Trophoblast cell (in vitro differentiated cells and primary cell): ENCODE data around the gene FAP.

ENCODE experiments used
- DNase-seq, 2 donors: peaks; one replicate each; pipeline ENCODE4 v3.0.0-alpha.2; 2016
- H2AFZ ChIP-seq: 2 replicates; pipeline ENCODE4 v1.6.1; 2013; ENCODE audit warnings: low read length, moderate library complexity, mild to moderate bottlenecking; ENCODE audit not compliant: insufficient read depth, poor library complexity
- H2AK5ac ChIP-seq: 2 replicates; pipeline ENCODE4 v1.6.1; 2013; ENCODE audit warnings: mild to moderate bottlenecking, low read length
- H2BK120ac ChIP-seq: 2 replicates; pipeline ENCODE4 v1.6.1; 2013; ENCODE audit warnings: low read length, mild to moderate bottlenecking, moderate library complexity; ENCODE audit not compliant: insufficient read depth, poor library complexity
- H2BK12ac ChIP-seq: 2 replicates; pipeline ENCODE4 v1.6.1; 2013; ENCODE audit warnings: mild to moderate bottlenecking, low read length, moderate library complexity
- H2BK5ac ChIP-seq: 2 replicates; pipeline ENCODE4 v1.6.1; 2013; ENCODE audit warnings: low read length, low read depth, moderate library complexity, mild to moderate bottlenecking; ENCODE audit not compliant: poor library complexity
- H3K14ac ChIP-seq: 2 replicates; pipeline ENCODE4 v1.6.1; 2013; ENCODE audit warnings: mild to moderate bottlenecking, low read length
- H3K18ac ChIP-seq: 2 replicates; pipeline ENCODE4 v1.6.1; 2013; ENCODE audit warnings: mild to moderate bottlenecking, low read length
- H3K23ac ChIP-seq: 2 replicates; pipeline ENCODE4 v1.6.1; 2013; ENCODE audit warnings: low read length
- H3K27ac ChIP-seq: 2 replicates; pipeline ENCODE4 v1.5.1; 2013; ENCODE audit warnings: low read depth, mild to moderate bottlenecking, inconsistent platforms, low read length, moderate library complexity
- H3K27me3 ChIP-seq: 2 replicates; pipeline ENCODE4 v1.6.1; 2013; ENCODE audit warnings: inconsistent platforms, mild to moderate bottlenecking, low read length, moderate library complexity; ENCODE audit not compliant: insufficient read depth
- H3K36me3 ChIP-seq, 2 experiments: 1 replicate in 1 of 2; 2 replicates in 1 of 2; pipeline ENCODE4 v1.6.1; 2013; ENCODE audit warnings: low read length in 2 of 2, mild to moderate bottlenecking in 2 of 2, moderate library complexity in 1 of 2; ENCODE audit not compliant: insufficient read depth in 2 of 2, control insufficient read depth in 1 of 2
- H3K4ac ChIP-seq: 2 replicates; pipeline ENCODE4 v1.6.1; 2013; ENCODE audit warnings: low read depth, mild to moderate bottlenecking, low read length, moderate library complexity
- H3K4me1 ChIP-seq, 2 experiments: 1 replicate in 1 of 2; 2 replicates in 1 of 2; pipeline ENCODE4 v1.6.1; 2013; ENCODE audit warnings: low read length in 2 of 2, mild to moderate bottlenecking in 2 of 2, moderate library complexity in 1 of 2; ENCODE audit not compliant: insufficient read depth in 2 of 2, control insufficient read depth in 1 of 2
- H3K4me2 ChIP-seq: 2 replicates; pipeline ENCODE4 v1.6.1; 2013; ENCODE audit warnings: inconsistent platforms, mild to moderate bottlenecking, low read length, moderate library complexity
- H3K4me3 ChIP-seq: 2 replicates; pipeline ENCODE4 v1.5.1; 2013; ENCODE audit warnings: mild to moderate bottlenecking, low read depth, low read length, inconsistent platforms
- H3K79me1 ChIP-seq: one replicate; pipeline ENCODE4 v1.6.1; 2013; ENCODE audit warnings: low read length
- H3K79me2 ChIP-seq: 2 replicates; pipeline ENCODE4 v1.6.1; 2013; ENCODE audit warnings: low read length, mild to moderate bottlenecking; ENCODE audit not compliant: control insufficient read depth, insufficient read depth, poor library complexity
- H3K9ac ChIP-seq: 2 replicates; pipeline ENCODE4 v1.6.1; 2013; ENCODE audit warnings: mild to moderate bottlenecking, low read length
- H3K9me3 ChIP-seq: 2 replicates; pipeline ENCODE4 v1.6.1; 2013; ENCODE audit warnings: low read depth, mild to moderate bottlenecking, control low read depth, inconsistent platforms, low read length; ENCODE audit not compliant: insufficient read depth
- H4K12ac ChIP-seq: 2 replicates; pipeline ENCODE4 v1.6.1; 2013; ENCODE audit warnings: low read depth, mild to moderate bottlenecking, low read length, moderate library complexity
- H4K8ac ChIP-seq: 2 replicates; pipeline ENCODE4 v1.6.1; 2013; ENCODE audit warnings: low read depth, mild to moderate bottlenecking, low read length, moderate library complexity
- H4K91ac ChIP-seq: one replicate; pipeline ENCODE4 v1.6.1; 2013; ENCODE audit warnings: low read depth, mild to moderate bottlenecking, low read length, moderate library complexity
- WGBS: extraction: QIAGEN DNeasy Blood & Tissue Kit; methylation state at CpG from one replicate; pipeline ENCODE4 v1.1.7; 2013; ENCODE audit warnings: missing lambda C conversion rate; ENCODE audit not compliant: insufficient read length, insufficient coverage; ENCODE audit errors: extremely low coverage; 5-methylcytosine and 5-hydroxymethylcytosine counted together

FAP gene

GRCh38 chr2:162126527-162126926 is 116.7 kb downstream of the FAP start:
- Histone ChIP-seq H2BK5ac (no peak overlapping the region), H3K4me3 (no peak overlapping the region), H3K36me3 (no peaks in the 10 kb centered on the region), H2BK120ac (no peak overlapping the region), H3K27me3 (no peaks in the 10 kb centered on the region), H3K79me2 (no peaks in the 10 kb centered on the region), H2AFZ (no peak overlapping the region), H3K4me1 (peaks cover 4% of the 10 kb centered on the region in 2 experiments), H3K9ac (no peak overlapping the region), H3K9me3 (no peaks in the 10 kb centered on the region), H3K18ac (no peak overlapping the region), H3K14ac (no peak overlapping the region), H4K8ac (no peak overlapping the region), H3K27ac (no peak overlapping the region), H4K91ac (no peak overlapping the region), H3K4ac (no peak overlapping the region), H2BK12ac (no peak overlapping the region), H3K79me1 (peaks cover 2% of the 10 kb centered on the region), H3K23ac (no peak overlapping the region), H3K4me2 (no peak overlapping the region), H2AK5ac (no peak overlapping the region), H4K12ac (no peak overlapping the region)
- DNase-seq, result no peak
- WGBS, result no CpG with 5 or more reads among the region's 2 CpGs

GRCh38 chr2:162126111-162126519 is 117.1 kb downstream of the FAP start:
- H3K27ac ChIP-seq, result no peak overlapping the region
- H3K4ac ChIP-seq, result no peak overlapping the region
- H3K9me3 ChIP-seq, result no peaks in the 10 kb centered on the region
- no peak overlapping the region for H3K23ac ChIP-seq
- H2BK5ac ChIP-seq, result no peak overlapping the region
- H3K4me2 ChIP-seq, result no peak overlapping the region
- H3K14ac ChIP-seq, result no peak overlapping the region
- H3K79me2 ChIP-seq, result no peaks in the 10 kb centered on the region
- no CpG with 5 or more reads among the region's 1 CpG for WGBS
- H2AK5ac ChIP-seq, result no peak overlapping the region
- no peak overlapping the region for H4K91ac ChIP-seq
- H4K12ac ChIP-seq, result no peak overlapping the region
- DNase-seq, result no peak
- peaks cover 4% of the 10 kb centered on the region in 2 experiments for H3K4me1 ChIP-seq
- no peak overlapping the region for H3K4me3 ChIP-seq
- no peak overlapping the region for H2BK12ac ChIP-seq
- H3K18ac ChIP-seq, result no peak overlapping the region
- no peaks in the 10 kb centered on the region for H3K27me3 ChIP-seq
- no peak overlapping the region for H2BK120ac ChIP-seq
- no peaks in the 10 kb centered on the region for H3K36me3 ChIP-seq
- H3K79me1 ChIP-seq, result peaks cover 2% of the 10 kb centered on the region
- no peak overlapping the region for H2AFZ ChIP-seq
- H3K9ac ChIP-seq, result no peak overlapping the region
- no peak overlapping the region for H4K8ac ChIP-seq

GRCh38 chr2:162125138-162125537 is 118.1 kb downstream of the FAP start:
- no peak for DNase-seq
- H2BK12ac ChIP-seq, result no peak overlapping the region
- H3K79me1 ChIP-seq, result peaks cover 2% of the 10 kb centered on the region
- H3K18ac ChIP-seq, result no peak overlapping the region
- H3K4ac ChIP-seq, result no peak overlapping the region
- H3K4me1 ChIP-seq, result peaks cover 4% of the 10 kb centered on the region in 2 experiments
- no peaks in the 10 kb centered on the region for H3K79me2 ChIP-seq
- peak overlapping the region; percentile 29 for H3K14ac ChIP-seq
- H4K91ac ChIP-seq, result no peak overlapping the region
- H2AFZ ChIP-seq, result no peak overlapping the region
- no peak overlapping the region for H3K23ac ChIP-seq
- H2AK5ac ChIP-seq, result peak overlapping the region; percentile 19
- H3K36me3 ChIP-seq, result no peaks in the 10 kb centered on the region
- no peak overlapping the region for H2BK5ac ChIP-seq
- no peak overlapping the region for H4K12ac ChIP-seq
- no peak overlapping the region for H3K27ac ChIP-seq
- H2BK120ac ChIP-seq, result no peak overlapping the region
- H3K27me3 ChIP-seq, result no peaks in the 10 kb centered on the region
- H3K9me3 ChIP-seq, result no peaks in the 10 kb centered on the region
- H4K8ac ChIP-seq, result no peak overlapping the region
- H3K4me3 ChIP-seq, result no peak overlapping the region
- no peak overlapping the region for H3K9ac ChIP-seq
- WGBS, result no CpG with 5 or more reads among the region's 2 CpGs
- H3K4me2 ChIP-seq, result no peak overlapping the region

GRCh38 chr2:162123806-162124758 is 119.2 kb downstream of the FAP start:
- H3K27me3 ChIP-seq, result no peaks in the 10 kb centered on the region
- H3K14ac ChIP-seq, result no peak overlapping the region
- H2AK5ac ChIP-seq, result no peak overlapping the region
- peaks cover 2% of the 10 kb centered on the region for H3K79me1 ChIP-seq
- no peak overlapping the region for H4K12ac ChIP-seq
- no peak overlapping the region for H3K23ac ChIP-seq
- DNase-seq, result peak in 1 of 2 donors; percentile 93
- H3K79me2 ChIP-seq, result no peaks in the 10 kb centered on the region
- no peak overlapping the region for H4K91ac ChIP-seq
- H2BK120ac ChIP-seq, result no peak overlapping the region
- H3K36me3 ChIP-seq, result no peaks in the 10 kb centered on the region
- H4K8ac ChIP-seq, result no peak overlapping the region
- WGBS, result no CpG with 5 or more reads among the region's 9 CpGs
- no peak overlapping the region for H3K27ac ChIP-seq
- no peak overlapping the region for H3K4me2 ChIP-seq
- no peak overlapping the region for H2BK5ac ChIP-seq
- H3K9me3 ChIP-seq, result no peaks in the 10 kb centered on the region
- H3K4me1 ChIP-seq, result peaks cover 4% of the 10 kb centered on the region in 2 experiments
- H3K4me3 ChIP-seq, result no peak overlapping the region
- no peak overlapping the region for H3K18ac ChIP-seq
- no peak overlapping the region for H2BK12ac ChIP-seq
- H3K9ac ChIP-seq, result no peak overlapping the region
- H2AFZ ChIP-seq, result no peak overlapping the region
- H3K4ac ChIP-seq, result no peak overlapping the region
